ENCODE measurements around the gene MDM4.
"Not testable (repeated sequence)": the region's sequence is repeated elsewhere in the genome, so short reads cannot be mapped to it uniquely, and the experiment has no call there.

The MDM4 gene

GRCh38 chr1:204478172-204478899, 37.9 kb upstream of the MDM4 start:
- H3K36me3 Mint-ChIP-seq (ENCODE audit: low read depth): no peaks in the 10 kb centered on the region
- no peaks in the 10 kb centered on the region for H3K27me3 Mint-ChIP-seq (ENCODE audit: low read depth)
- no peak for DNase-seq (ENCODE audit: low spot score)
- no peak overlapping the region for H3K27ac Mint-ChIP-seq
- peaks cover 7% of the 10 kb centered on the region for H3K4me1 Mint-ChIP-seq (ENCODE audit: low read depth)
- H3K4me3 Mint-ChIP-seq: no peak overlapping the region
- no peaks in the 10 kb centered on the region for H3K9me3 Mint-ChIP-seq

GRCh38 chr1:204478921-204479320, 37.3 kb upstream of the MDM4 start:
- Mint-ChIP-seq H3K36me3 (ENCODE audit: low read depth) (no peaks in the 10 kb centered on the region), H3K9me3 (no peaks in the 10 kb centered on the region), H3K27ac (no peak overlapping the region), H3K4me3 (no peak overlapping the region), H3K4me1 (ENCODE audit: low read depth) (peaks cover 9% of the 10 kb centered on the region), H3K27me3 (ENCODE audit: low read depth) (no peaks in the 10 kb centered on the region)
- DNase-seq (ENCODE audit: low spot score): no peak

- Mint-ChIP-seq H3K4me1 (ENCODE audit: low read depth) (peaks cover 9% of the 10 kb centered on the region), H3K36me3 (ENCODE audit: low read depth) (no peaks in the 10 kb centered on the region), H3K27me3 (ENCODE audit: low read depth) (no peaks in the 10 kb centered on the region), H3K9me3 (no peaks in the 10 kb centered on the region), H3K4me3 (no peak overlapping the region), H3K27ac (peak overlapping the region; percentile 4)
- no peak for DNase-seq (ENCODE audit: low spot score)
These were observed 36.6 kb upstream of the MDM4 start for GRCh38 chr1:204479387-204480136.

GRCh38 chr1:204480515-204480914, 35.7 kb upstream of the MDM4 start:
- no peaks in the 10 kb centered on the region for H3K9me3 Mint-ChIP-seq
- no peak overlapping the region for H3K4me3 Mint-ChIP-seq
- H3K36me3 Mint-ChIP-seq (ENCODE audit: low read depth): no peaks in the 10 kb centered on the region
- no peaks in the 10 kb centered on the region for H3K27me3 Mint-ChIP-seq (ENCODE audit: low read depth)
- no peak for DNase-seq (ENCODE audit: low spot score)
- no peak overlapping the region for H3K27ac Mint-ChIP-seq
- H3K4me1 Mint-ChIP-seq (ENCODE audit: low read depth): peaks cover 9% of the 10 kb centered on the region

- no peak for DNase-seq (ENCODE audit: low spot score)
- Mint-ChIP-seq H3K27ac (no peak overlapping the region), H3K4me1 (ENCODE audit: low read depth) (peaks cover 13% of the 10 kb centered on the region), H3K4me3 (no peak overlapping the region), H3K9me3 (no peaks in the 10 kb centered on the region), H3K27me3 (ENCODE audit: low read depth) (no peaks in the 10 kb centered on the region), H3K36me3 (ENCODE audit: low read depth) (no peaks in the 10 kb centered on the region)
These were observed 32.4 kb upstream of the MDM4 start for GRCh38 chr1:204483791-204484190.

GRCh38 chr1:204486513-204487255, 29.5 kb upstream of the MDM4 start:
- peaks cover 15% of the 10 kb centered on the region for H3K4me1 Mint-ChIP-seq (ENCODE audit: low read depth)
- not testable (repeated sequence) for DNase-seq (ENCODE audit: low spot score); H3K36me3 Mint-ChIP-seq (ENCODE audit: low read depth); H3K4me3 Mint-ChIP-seq; H3K9me3 Mint-ChIP-seq; H3K27me3 Mint-ChIP-seq (ENCODE audit: low read depth); H3K27ac Mint-ChIP-seq

GRCh38 chr1:204487256-204487615, 29.0 kb upstream of the MDM4 start:
- Mint-ChIP-seq H3K9me3 (no peaks in the 10 kb centered on the region), H3K27ac (no peak overlapping the region), H3K4me1 (ENCODE audit: low read depth) (peaks cover 19% of the 10 kb centered on the region), H3K36me3 (ENCODE audit: low read depth) (peaks cover 4% of the 10 kb centered on the region), H3K4me3 (no peak overlapping the region), H3K27me3 (ENCODE audit: low read depth) (no peaks in the 10 kb centered on the region)
- DNase-seq (ENCODE audit: low spot score): no peak

- Mint-ChIP-seq H3K4me3 (no peak overlapping the region), H3K4me1 (ENCODE audit: low read depth) (peaks cover 42% of the 10 kb centered on the region)
These were observed 24.6 kb upstream of the MDM4 start for GRCh38 chr1:204491655-204492054.

GRCh38 chr1:204493145-204493983, 22.8 kb upstream of the MDM4 start:
- H3K4me3 Mint-ChIP-seq: peak overlapping the region; percentile 94
- H3K4me1 Mint-ChIP-seq (ENCODE audit: low read depth): peaks cover 42% of the 10 kb centered on the region
- peak overlapping the region; percentile 76 for H3K27ac Mint-ChIP-seq
- no peak for DNase-seq (ENCODE audit: low spot score)
- H3K36me3 Mint-ChIP-seq (ENCODE audit: low read depth): peaks cover 4% of the 10 kb centered on the region
- H3K9me3 Mint-ChIP-seq: no peaks in the 10 kb centered on the region
- peaks cover 2% of the 10 kb centered on the region for H3K27me3 Mint-ChIP-seq (ENCODE audit: low read depth)

More at GRCh38 chr1:204491655-204492054, 24.6 kb upstream of the MDM4 start:
- Mint-ChIP-seq H3K27me3 (ENCODE audit: low read depth) (peaks cover under 1% of the 10 kb centered on the region), H3K36me3 (ENCODE audit: low read depth) (peaks cover 4% of the 10 kb centered on the region), H3K9me3 (no peaks in the 10 kb centered on the region), H3K27ac (no peak overlapping the region)
- DNase-seq (ENCODE audit: low spot score): no peak

GRCh38 chr1:204493984-204494280, 22.3 kb upstream of the MDM4 start:
- peak overlapping the region; percentile 76 for H3K27ac Mint-ChIP-seq
- DNase-seq (ENCODE audit: low spot score): peak; percentile 56
- H3K27me3 Mint-ChIP-seq (ENCODE audit: low read depth): peaks cover 2% of the 10 kb centered on the region
- peak overlapping the region; percentile 94 for H3K4me3 Mint-ChIP-seq
- H3K36me3 Mint-ChIP-seq (ENCODE audit: low read depth): peaks cover 4% of the 10 kb centered on the region
- no peaks in the 10 kb centered on the region for H3K9me3 Mint-ChIP-seq
- H3K4me1 Mint-ChIP-seq (ENCODE audit: low read depth): peaks cover 39% of the 10 kb centered on the region

GRCh38 chr1:204494281-204495077, 21.7 kb upstream of the MDM4 start, which contains the start of gene PIK3C2B:
Gene PIK3C2B, minus strand, starts transcription at chr1:204494805. Its CDS starts 25,003 bp downstream, at chr1:204469802.
- DNase-seq (ENCODE audit: low spot score): peak; percentile 72
- Mint-ChIP-seq H3K27ac (peak within 1 kb of the TSS; percentile 91), H3K27me3 (ENCODE audit: low read depth) (peaks cover 2% of the 10 kb centered on the region), H3K36me3 (ENCODE audit: low read depth) (peaks cover 4% of the 10 kb centered on the region), H3K4me3 (peak within 1 kb of the TSS; percentile 94), H3K9me3 (no peaks in the 10 kb centered on the region), H3K4me1 (ENCODE audit: low read depth) (peaks cover 40% of the 10 kb centered on the region)

GRCh38 chr1:204495078-204495753, 21.0 kb upstream of the MDM4 start:
- Mint-ChIP-seq H3K27ac (peak overlapping the region; percentile 91), H3K27me3 (ENCODE audit: low read depth) (peaks cover 2% of the 10 kb centered on the region), H3K4me3 (peak overlapping the region; percentile 94), H3K4me1 (ENCODE audit: low read depth) (peaks cover 37% of the 10 kb centered on the region), H3K9me3 (no peaks in the 10 kb centered on the region), H3K36me3 (ENCODE audit: low read depth) (peaks cover 3% of the 10 kb centered on the region)
- no peak for DNase-seq (ENCODE audit: low spot score)

All from T-helper 2 cell treated with Interferon-gamma antibody and Interleukin-4, amounts not matched to agents 5 μg/mL and 100 μg/mL, for 36 hours (primary cell).